CD4-positive, alpha-beta T cell treated with Interleukin-17A for 4 hours (primary cell): ENCODE data around the gene MUC2.

Experiments used
- DNase-seq: peaks from one replicate; pipeline ENCODE4 v3.0.0-alpha.2; 2020; ENCODE audit warnings: mixed read lengths

MUC2 gene

DNA sequence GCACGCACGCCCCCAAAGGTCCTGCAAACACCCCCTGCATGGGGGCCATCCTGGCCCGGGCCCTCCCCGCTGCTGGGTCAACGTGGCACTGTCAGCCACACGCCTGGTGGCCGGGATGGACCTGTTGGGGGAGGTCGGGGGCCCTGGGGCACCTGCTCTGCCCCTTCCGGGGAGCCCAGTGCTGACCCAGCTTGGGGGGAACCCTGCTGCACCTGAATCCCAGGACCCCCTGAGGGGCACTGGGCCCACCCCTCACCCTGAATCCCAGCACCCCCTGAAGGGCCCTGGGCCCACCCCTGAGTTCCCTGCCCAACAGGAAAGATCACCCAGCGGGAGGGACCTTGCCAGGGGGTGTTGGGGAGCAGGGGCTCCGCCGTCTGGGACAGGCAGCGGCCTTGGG lies 37.7 kb upstream of the MUC2 start:
- DNase-seq, result no peak

- no peak for DNase-seq
Measured at GRCh38 chr11:1037506-1038055, 37.1 kb upstream of the MUC2 start.

DNA sequence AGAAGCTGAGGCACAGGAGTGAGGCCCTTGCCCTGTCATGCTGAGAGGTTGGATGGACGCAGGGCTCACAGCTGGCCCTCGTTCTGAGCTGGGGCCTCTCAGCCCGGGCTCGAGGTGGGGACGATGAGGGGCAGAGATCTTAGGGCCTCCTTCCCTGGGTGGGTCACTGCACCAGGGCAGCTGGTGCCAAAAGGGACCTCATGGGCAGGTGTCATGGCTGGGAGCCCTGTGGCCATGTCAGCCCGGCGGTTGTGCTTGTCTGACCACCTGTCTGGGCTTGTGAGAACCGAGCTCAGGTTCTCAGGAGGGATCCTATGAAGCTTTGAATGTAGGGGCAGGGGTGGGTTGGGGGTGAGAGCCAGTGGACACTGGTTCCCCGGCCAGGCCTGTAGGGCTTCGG lies 36.3 kb upstream of the MUC2 start:
- no peak for DNase-seq

- DNase-seq, result no peak
Measured at GRCh38 chr11:1038921-1039320, 35.8 kb upstream of the MUC2 start.

DNA sequence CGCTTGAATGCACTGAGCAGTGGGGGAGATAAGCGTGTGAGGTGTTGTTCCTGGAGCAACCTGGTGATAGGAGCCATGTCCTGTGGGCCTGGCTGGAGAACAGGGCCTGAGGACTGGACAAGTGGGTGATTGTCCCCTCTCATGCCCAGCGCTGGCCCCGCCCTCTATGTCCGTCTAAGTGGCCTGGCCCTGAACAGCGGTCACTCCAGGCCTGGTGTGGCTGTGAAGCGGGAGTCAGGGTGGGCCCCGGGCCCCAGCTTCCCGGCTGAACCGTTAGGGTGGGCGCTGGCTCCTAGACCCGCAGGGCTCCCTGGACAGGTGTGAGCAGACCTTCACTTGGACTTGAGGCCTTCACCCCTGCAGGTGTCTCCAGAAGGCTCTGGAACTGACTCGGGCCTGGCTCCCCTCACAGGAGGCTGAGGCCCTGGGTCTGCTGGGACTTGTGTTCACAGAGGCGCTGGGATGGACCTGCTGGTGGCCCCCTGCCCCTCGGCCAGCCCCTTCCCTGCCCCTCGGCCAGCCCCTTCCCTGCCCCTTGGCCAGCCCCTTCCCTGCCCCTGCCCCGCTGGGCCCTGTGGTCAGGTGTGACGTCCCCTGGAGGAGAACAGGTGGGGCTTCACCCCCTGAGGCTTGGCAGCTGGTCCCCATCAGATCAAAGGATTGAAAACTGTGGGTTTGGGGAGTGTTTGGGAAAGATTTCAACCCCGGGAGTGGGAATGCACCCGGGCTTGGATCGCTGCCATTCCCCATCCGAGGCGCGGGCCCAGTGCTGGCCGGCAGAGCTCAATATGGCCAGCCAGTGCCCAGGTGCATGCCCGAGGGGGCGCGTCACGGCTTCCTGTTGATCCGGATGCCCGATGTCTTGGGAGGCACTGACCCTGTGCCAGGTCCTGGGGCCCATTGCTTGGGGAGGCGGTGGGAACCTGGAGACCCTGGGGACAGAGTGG lies 34.9 kb upstream of the MUC2 start:
- DNase-seq, result no peak

DNA sequence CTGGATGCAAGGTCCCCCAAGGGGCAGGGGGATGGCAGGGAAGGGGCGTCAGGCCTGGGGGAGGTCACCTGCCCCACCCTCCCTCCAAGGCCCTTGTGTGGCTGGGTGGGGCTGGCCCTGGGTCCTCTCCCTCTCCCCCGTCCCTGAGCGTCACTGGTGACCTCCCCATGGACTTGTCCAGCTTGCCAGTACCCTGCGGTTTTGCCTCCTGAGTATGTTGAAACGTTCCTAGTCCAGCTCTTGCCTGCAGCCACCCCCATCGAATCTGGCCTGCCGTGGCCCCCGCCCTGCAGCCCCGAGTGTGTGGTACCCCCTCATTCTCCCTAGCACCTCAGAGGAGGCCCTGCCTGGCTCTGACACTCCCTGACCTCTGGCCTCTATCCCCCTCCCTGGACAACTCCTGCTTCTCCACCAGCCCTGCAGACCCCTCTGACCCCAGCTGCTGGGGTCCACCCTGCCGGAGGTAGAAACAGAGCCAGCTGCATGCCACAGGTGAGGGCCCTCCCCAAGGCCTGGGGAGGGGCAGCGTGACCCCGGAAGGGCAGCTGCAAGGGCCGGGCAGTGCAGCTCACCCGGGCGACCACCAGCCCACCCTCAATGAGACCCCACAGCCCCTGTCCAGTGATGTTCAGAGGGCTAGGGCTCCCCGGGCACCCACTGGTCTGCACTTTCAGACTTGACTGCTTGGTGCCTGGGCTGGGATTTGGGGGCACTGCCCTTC lies 34.1 kb upstream of the MUC2 start:
- DNase-seq, result no peak

GRCh38 chr11:1041149-1041467 lies 33.6 kb upstream of the MUC2 start:
- DNase-seq, result no peak

DNA sequence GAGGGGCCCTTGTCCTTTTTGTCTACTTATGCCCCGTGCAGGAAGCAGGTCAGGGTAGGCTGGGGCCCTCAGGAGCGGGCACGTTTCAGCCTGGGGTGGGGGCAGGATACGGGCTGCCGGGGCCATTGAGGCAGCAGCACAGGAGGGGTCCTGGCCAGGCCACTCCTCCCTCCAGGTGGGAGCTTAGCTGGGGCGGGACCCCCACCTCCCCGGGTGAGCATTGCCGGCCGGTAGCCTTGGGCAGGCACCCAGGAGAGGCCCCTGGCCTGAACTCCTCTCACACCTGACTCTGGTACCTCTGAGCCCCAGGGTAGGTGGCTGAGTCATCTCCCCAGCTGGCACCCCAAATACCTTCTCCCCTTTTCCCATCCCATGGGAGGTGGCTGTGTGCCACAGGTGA lies 33.2 kb upstream of the MUC2 start:
- no peak for DNase-seq

GRCh38 chr11:1041936-1042608 lies 32.6 kb upstream of the MUC2 start:
- DNase-seq, result no peak

DNA sequence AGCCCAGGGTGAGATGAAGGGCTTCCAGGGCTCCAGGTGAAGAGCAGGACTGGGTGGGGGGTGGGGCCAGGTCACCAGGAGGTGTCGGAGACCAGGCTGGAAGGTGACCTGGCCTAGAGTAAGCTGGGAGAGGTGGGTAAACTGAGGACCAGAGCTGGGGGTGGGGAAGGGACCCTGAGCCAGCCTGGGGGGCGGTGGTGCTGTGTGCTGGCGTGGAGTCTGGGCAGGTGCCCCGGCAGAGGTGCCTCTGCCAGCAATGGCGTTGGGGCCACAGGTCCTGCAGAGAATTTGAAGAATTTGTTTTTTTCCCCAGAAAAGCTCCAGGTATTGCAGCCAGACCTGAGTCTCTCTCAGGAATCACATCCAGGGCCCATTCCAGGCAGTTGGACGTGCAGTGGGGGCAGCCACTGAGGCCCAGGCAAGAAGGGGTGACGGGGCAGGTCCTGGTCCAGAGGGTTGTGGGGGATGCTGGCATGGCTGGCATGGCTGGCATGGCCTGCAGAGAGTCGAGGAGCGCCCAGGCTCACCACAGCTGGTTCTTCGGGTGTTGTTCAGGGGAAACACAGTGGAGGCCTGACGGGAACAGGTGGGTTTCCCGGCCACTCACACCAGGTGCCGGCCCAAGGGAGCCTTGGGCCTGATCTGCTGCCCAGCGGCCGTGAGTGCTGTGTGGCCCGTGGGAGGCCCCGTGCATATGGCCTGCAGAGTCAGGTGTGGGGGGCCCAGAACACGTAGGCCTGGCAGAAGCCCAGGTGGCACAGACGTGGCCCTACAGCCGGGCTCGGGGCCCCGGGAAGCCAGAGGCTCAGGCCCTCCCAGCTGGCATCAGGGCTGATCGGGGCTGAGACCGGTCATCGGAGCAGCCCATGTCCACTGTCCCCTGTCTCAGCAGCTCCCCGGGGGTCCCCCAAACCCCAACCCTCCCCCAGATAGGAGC lies 31.8 kb upstream of the MUC2 start:
- no peak for DNase-seq

GRCh38 chr11:1043563-1044096 lies 31.0 kb upstream of the MUC2 start:
- DNase-seq, result no peak

DNA sequence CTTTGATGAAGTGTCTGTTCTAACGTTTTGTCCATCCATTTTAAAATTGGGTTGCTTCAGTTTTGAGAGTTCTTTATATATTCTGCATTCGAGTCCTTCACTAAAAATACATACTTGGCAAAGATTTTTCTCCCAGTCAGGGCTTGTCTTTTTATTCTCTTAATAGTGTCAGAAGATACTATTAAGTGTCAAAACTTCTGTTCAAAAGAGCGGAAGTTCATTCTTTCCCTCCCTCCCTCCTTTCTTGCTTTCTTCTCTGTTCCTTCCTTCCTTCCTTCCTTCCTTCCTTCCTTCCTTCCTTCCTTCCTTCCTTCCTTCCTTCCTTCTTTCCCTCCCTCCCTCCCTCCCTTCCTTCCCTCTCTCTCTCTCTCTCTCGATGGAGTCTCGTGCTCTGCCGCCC lies 30.5 kb upstream of the MUC2 start:
- DNase-seq, result no peak

DNA sequence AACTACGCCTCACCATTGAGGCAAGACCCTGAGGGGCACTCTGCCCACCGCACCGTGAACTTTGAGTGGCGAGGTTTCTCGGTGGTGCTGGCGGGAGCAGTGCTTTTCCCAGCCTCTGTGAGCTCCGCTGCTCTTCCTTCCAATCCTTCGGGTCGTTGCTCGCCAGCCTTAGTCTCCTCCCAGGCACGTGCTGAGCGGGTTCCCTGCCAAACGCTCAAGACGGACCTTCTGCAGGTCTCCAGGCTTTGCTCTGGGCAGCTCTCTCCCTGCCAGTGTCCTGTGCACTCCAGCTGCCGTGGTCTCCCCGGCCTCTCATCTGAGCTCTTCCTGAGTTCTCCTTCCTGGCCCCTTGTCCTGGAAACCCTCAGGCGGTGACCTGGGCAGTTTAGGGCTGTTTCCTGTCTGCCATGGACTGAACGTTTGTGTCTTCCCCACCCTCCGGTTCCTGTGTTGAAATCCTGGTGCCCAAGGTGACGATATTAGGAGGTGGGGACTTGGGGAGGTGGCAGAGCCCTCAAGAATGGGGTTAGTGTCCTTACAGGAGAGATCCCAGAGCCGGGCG lies 27.0 kb upstream of the MUC2 start:
- DNase-seq, result no peak

GRCh38 chr11:1048375-1049070 lies 26.2 kb upstream of the MUC2 start:
- no peak for DNase-seq

GRCh38 chr11:1049071-1049405 lies 25.6 kb upstream of the MUC2 start:
- DNase-seq, result no peak

DNA sequence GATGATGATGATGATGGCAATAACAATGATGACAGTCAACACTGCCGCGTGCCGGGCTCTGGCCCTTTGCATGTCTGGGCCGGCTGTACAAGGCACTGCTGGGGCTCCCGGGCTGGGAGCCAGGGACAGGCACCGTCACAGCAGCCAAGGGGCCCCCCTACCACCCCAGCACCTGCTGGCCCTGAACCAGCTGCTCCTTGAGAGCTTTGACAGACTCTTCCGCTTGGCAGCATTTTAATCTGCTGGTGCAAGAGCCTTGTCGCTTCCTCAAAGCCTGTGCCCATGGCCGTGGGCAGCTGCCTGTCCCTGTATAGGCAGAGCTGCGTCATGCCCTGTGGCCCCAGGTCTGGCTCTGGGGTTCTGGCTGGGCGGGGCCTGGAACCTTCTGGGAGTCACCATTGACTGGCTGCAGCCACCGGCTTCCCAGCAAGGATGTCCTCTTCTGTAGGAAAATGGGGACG lies 25.2 kb upstream of the MUC2 start:
- no peak for DNase-seq

DNA sequence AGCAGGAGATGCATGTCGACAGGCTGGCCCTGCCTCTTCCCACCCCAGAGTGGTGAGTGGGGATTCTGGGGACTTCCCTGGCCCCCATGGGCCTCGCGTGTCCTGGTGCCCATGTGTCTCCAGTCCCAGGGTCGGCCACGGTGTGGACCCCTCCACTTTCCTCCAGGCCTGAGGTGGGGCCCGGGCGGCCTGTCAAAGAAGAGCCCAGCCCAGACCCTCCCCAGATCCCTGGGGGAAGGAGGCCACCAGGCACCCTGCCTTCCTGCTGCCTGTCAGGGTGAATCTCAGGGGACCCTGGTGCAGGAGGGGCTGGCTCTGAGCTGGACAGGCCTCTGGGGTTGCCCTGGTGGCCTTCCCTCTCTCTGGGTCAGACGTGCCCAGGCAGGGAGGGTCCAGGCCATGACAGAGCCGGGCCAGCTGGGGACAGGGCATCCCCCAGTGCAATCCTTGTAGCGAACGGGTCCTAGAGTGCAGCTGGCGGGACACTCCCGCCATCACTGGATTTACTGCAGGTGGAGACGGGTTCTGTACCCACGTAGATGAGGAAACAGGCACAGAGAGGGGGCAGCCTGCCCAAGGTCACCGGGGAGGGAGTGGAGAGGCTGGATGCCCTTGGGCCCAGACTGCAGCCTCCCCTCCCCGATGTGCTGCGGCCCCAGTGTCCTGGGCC lies 24.6 kb upstream of the MUC2 start:
- DNase-seq, result no peak

GRCh38 chr11:1050581-1051355 lies 23.9 kb upstream of the MUC2 start:
- peak; percentile 80 for DNase-seq

DNA sequence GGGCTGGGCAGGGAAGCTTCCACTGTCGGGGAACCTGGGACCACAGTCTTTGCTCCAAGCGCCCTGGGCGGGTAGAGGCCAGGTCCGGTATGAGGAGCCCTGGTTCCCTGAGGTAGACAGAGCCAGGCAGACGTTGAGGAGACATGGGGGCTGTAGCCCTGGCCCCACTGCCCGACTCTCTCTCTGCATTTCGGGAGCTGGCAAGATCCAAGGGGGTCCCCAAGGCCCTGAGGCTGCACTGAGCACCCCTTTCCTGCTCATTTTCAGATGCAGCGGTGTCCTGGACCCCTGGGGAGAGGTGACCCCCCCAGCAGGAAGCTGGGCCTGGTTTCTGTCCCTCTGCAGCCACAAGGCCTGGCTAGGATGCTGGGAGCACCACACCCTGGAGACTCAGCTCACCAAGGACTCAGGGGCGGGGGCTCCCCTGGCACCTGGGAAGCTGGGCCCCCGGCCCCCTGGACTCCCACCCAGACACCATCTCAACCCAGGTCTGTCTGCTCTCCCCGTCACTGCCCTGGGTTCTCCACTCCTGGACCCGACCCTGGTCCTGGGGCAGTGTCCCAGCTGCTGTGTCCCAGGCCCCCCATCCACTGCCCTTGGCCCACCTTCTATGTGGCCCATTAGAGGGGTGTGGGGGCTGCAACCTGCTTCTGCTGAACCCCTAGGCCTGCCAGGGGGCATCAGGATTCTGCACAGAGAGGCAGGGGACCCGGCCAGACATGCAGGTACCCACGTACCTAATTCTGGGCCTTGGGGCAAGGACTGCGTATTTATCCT lies 23.1 kb upstream of the MUC2 start:
- no peak for DNase-seq
